GM23338 (cell line): ENCODE results near the gene MAP3K6. TPM values are rescaled to one million over a fixed set of nuclear protein-coding genes. Genes with fewer than 3 reads are reported as not detected.

ENCODE experiments used
- ATAC-seq: fragments of 200-7000 bp; cut with Tn5 transposase; 3 replicates; pipeline ENCODE4 v1.9.1; 2020
- DNase-seq: peaks from one replicate; pipeline ENCODE4 v3.0.0-alpha.2; 2015; ENCODE audit warnings: low spot score
- H2AFZ ChIP-seq: fragments of 200-600 bp; sonication (generic); 2 replicates; pipeline ENCODE4 v1.8.0; 2016; ENCODE audit warnings: antibody characterized with exemption, mild to moderate bottlenecking, moderate library complexity
- H3F3A ChIP-seq: fragments of 200-600 bp; sonication (generic); replicated peaks from 2 replicates; pipeline ENCODE4 v1.8.0; 2017; ENCODE audit warnings: antibody characterized with exemption, mixed run types, low read depth
- H3K27ac ChIP-seq: fragments of 200-600 bp; sonication (generic); 2 replicates; pipeline ENCODE4 v1.6.1; 2016; ENCODE audit warnings: low read depth
- H3K27me3 ChIP-seq: fragments of 200-600 bp; sonication (generic); 2 replicates; pipeline ENCODE4 v1.8.0; 2016; ENCODE audit warnings: mild to moderate bottlenecking, mixed run types, moderate library complexity; ENCODE audit not compliant: insufficient read depth
- H3K36me3 ChIP-seq: fragments of 200-600 bp; sonication (generic); 2 replicates; pipeline ENCODE4 v1.8.0; 2016; ENCODE audit warnings: mild to moderate bottlenecking; ENCODE audit not compliant: insufficient read depth
- H3K4me1 ChIP-seq: fragments of 200-600 bp; sonication (generic); 2 replicates; pipeline ENCODE4 v1.8.0; 2016; ENCODE audit warnings: mild to moderate bottlenecking, moderate library complexity; ENCODE audit not compliant: insufficient read depth
- H3K4me2 ChIP-seq: fragments of 200-600 bp; sonication (generic); 2 replicates; pipeline ENCODE4 v1.7.1; 2017; ENCODE audit warnings: mixed run types
- H3K4me3 ChIP-seq: fragments of 200-600 bp; sonication (generic); 2 replicates; pipeline ENCODE4 v1.6.1; 2016; ENCODE audit warnings: mixed run types
- H3K79me2 ChIP-seq: fragments of 200-600 bp; sonication (generic); replicated peaks from 2 replicates; pipeline ENCODE4 v1.8.0; 2017; ENCODE audit warnings: mild to moderate bottlenecking; ENCODE audit not compliant: insufficient read depth
- H3K9me2 ChIP-seq: fragments of 200-600 bp; sonication (generic); 2 replicates; pipeline ENCODE4 v1.8.0; 2017; ENCODE audit not compliant: insufficient read depth
- H4K20me1 ChIP-seq: fragments of 200-600 bp; sonication (generic); replicated peaks from 2 replicates; pipeline ENCODE4 v1.8.0; 2017; ENCODE audit warnings: mild to moderate bottlenecking; ENCODE audit not compliant: insufficient read depth
- H3K27ac Mint-ChIP-seq: 2 replicates; pipeline ENCODE4 v1.8.0; 2020; ENCODE audit warnings: inconsistent platforms, mild to moderate bottlenecking, moderate library complexity, mixed read lengths
- H3K27me3 Mint-ChIP-seq: 3 replicates; pipeline ENCODE4 v1.8.0; 2022; ENCODE audit warnings: low read depth, mild to moderate bottlenecking, moderate library complexity, mixed read lengths, inconsistent platforms; ENCODE audit not compliant: insufficient read depth, poor library complexity
- H3K36me3 Mint-ChIP-seq: 3 replicates; pipeline ENCODE4 v1.8.0; 2021; ENCODE audit warnings: low read depth, mild to moderate bottlenecking, inconsistent platforms, moderate library complexity, mixed read lengths
- H3K4me1 Mint-ChIP-seq: 3 replicates; pipeline ENCODE4 v1.8.0; 2020; ENCODE audit warnings: mild to moderate bottlenecking, inconsistent platforms, mixed read lengths
- H3K4me3 Mint-ChIP-seq: 3 replicates; pipeline ENCODE4 v1.8.0; 2021; ENCODE audit warnings: moderate library complexity, mild to moderate bottlenecking, inconsistent platforms, mixed read lengths
- H3K9me3 Mint-ChIP-seq: 3 replicates; pipeline ENCODE4 v1.8.0; 2020; ENCODE audit warnings: moderate library complexity, mild to moderate bottlenecking, inconsistent platforms, mixed read lengths
- CREB1 ChIP-seq: fragments of 250-450 bp; sonication (Bioruptor Pico); IDR thresholded peaks from 2 replicates; pipeline ENCODE4 v1.5.0; 2020; ENCODE audit warnings: low read depth, mild to moderate bottlenecking, moderate library complexity
- JUNB ChIP-seq: IDR thresholded peaks from one replicate; pipeline ENCODE4 v1.6.1; 2016; ENCODE audit warnings: antibody characterized with exemption; ENCODE audit not compliant: unreplicated experiment
- POLR2AphosphoS5 ChIP-seq: IDR thresholded peaks from 2 replicates; pipeline ENCODE4 v1.6.1; 2016; ENCODE audit warnings: antibody characterized with exemption, low read depth
- ZNF114 ChIP-seq: fragments of 250-450 bp; sonication (Bioruptor Pico); IDR thresholded peaks from 2 replicates; pipeline ENCODE4 v1.5.0; 2020; ENCODE audit warnings: mild to moderate bottlenecking, moderate library complexity
- ZNF331 ChIP-seq: fragments of 250-450 bp; sonication (Bioruptor Pico); IDR thresholded peaks from 2 replicates; pipeline ENCODE4 v1.5.0; 2020; ENCODE audit warnings: low read depth, mild to moderate bottlenecking, moderate library complexity
- polyA plus RNA-seq: library from polyadenylated mRNA; unstranded; fragments of >200 nt; fragmentation: Nextera tagmentation; extraction: Ambion mirVana; gene quantifications from 2 replicates; pipeline ENCODE4 v1.2.1, GENCODE V29; 2016
- total RNA-seq: library from RNA; depleted of rRNA; stranded (reverse); fragments of >200 nt; shearing (Covaris generic); gene quantifications from 2 replicates; pipeline ENCODE4 v1.2.3, GENCODE V29; 2014
- TF ChIP-seq, protein P1 (sequence below), 2 experiments: fragments of 200-600 bp in 1 of 2; sonication (generic) in 1 of 2; conservative IDR thresholded peaks; 2 replicates each; pipeline versions ENCODE4 v1.5.1 to v1.6.1; 2016 to 2017; ENCODE audit warnings: antibody characterized with exemption in 2 of 2, low read depth in 2 of 2, mild to moderate bottlenecking in 2 of 2, moderate library complexity in 1 of 2
- TF ChIP-seq, protein P2 (sequence below): fragments of 250-450 bp; sonication (Bioruptor Pico); IDR thresholded peaks from 2 replicates; pipeline ENCODE4 v1.5.0; 2020; ENCODE audit warnings: mild to moderate bottlenecking, moderate library complexity

The MAP3K6 gene
- total and polyA plus RNA-seq, 2 experiments from 2014 or later, result 8.2 to 10.6 TPM

DNA sequence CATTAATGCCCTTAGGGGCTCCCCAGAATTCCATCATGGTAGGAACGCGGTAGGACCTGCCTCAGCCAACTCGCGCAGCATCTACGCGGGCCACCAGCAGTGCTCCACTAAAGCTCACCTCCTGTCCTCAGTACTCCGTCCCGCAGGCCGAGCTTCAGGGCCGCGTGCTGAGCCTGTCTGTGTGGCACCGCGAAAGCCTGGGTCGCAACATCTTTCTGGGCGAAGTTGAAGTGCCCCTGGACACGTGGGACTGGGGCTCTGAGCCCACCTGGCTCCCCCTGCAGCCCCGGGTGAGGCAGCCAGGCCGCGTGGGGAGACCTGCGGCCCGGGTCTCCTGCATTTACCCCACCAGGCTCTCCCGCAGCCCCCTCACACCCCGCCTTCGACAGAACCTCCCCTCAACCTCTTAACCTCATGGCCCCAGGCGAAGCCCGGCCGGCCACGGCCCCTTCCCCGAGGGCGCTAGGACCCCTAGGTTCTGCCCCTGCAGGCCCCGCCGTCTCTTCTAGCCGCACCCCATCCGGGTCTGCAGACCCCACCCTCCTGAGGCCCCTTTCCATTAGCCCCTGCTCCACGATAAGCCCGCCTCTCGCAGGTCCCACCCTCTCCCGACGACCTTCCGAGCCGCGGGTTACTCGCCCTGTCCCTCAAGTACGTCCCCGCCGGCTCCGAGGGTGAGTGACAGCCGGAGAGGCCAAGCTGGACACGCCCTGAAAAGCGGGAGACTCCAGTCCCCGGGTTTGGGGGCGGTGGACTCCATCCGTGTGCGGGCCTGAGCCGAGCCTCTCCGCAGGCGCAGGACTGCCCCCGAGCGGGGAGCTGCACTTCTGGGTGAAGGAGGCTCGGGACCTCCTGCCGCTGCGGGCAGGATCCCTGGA is 15.9 kb downstream of the MAP3K6 start:
- Histone ChIP-seq H3K4me2 (peak overlapping the region; percentile 91), H3F3A (peaks cover 7% of the 10 kb centered on the region), H4K20me1 (no peaks in the 10 kb centered on the region; the same call in 1 of the 2 replicates), H3K36me3 (no peaks in the 10 kb centered on the region), H3K27ac (0 out of 2 replicates have a peak overlapping the region, but pooled peaks have one; percentile 53), H2AFZ (peak overlapping the region; percentile 89), H3K27me3 (peaks cover 8% of the 10 kb centered on the region; the same call in 1 of the 2 replicates), H3K9me2 (no peaks in the 10 kb centered on the region), H3K4me3 (peak overlapping the region; percentile 63), H3K4me1 (peaks cover 10% of the 10 kb centered on the region; the same call in 1 of the 2 replicates), H3K79me2 (peaks cover 7% of the 10 kb centered on the region)
- H3K9me3 Mint-ChIP-seq, result no peaks in the 10 kb centered on the region; the same call in 2 of the 3 replicates
- peak; percentile 63 for TF ChIP-seq CREB1
- TF ChIP-seq, protein P1, sequence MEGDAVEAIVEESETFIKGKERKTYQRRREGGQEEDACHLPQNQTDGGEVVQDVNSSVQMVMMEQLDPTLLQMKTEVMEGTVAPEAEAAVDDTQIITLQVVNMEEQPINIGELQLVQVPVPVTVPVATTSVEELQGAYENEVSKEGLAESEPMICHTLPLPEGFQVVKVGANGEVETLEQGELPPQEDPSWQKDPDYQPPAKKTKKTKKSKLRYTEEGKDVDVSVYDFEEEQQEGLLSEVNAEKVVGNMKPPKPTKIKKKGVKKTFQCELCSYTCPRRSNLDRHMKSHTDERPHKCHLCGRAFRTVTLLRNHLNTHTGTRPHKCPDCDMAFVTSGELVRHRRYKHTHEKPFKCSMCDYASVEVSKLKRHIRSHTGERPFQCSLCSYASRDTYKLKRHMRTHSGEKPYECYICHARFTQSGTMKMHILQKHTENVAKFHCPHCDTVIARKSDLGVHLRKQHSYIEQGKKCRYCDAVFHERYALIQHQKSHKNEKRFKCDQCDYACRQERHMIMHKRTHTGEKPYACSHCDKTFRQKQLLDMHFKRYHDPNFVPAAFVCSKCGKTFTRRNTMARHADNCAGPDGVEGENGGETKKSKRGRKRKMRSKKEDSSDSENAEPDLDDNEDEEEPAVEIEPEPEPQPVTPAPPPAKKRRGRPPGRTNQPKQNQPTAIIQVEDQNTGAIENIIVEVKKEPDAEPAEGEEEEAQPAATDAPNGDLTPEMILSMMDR (conservative IDR thresholded peaks at IDR 0.05; ENCODE audit: low read depth in 2 of 2), result peak in 1 of 2 experiments; percentile 51; a peak in 3 of 4 replicates
- no peak for TF ChIP-seq JUNB
- TF ChIP-seq ZNF114 (CRISPR knock-in tag), result no peak
- TF ChIP-seq POLR2AphosphoS5, result peak; percentile 71
- peak overlapping the region; percentile 78 for H3K4me3 Mint-ChIP-seq
- peak; percentile 99 for DNase-seq
- ATAC-seq, result peak; percentile 76
- peaks cover 20% of the 10 kb centered on the region for H3K27me3 Mint-ChIP-seq
- H3K36me3 Mint-ChIP-seq, result peaks cover 14% of the 10 kb centered on the region
- no peak overlapping the region for H3K27ac Mint-ChIP-seq
- peaks cover 16% of the 10 kb centered on the region for H3K4me1 Mint-ChIP-seq

DNA sequence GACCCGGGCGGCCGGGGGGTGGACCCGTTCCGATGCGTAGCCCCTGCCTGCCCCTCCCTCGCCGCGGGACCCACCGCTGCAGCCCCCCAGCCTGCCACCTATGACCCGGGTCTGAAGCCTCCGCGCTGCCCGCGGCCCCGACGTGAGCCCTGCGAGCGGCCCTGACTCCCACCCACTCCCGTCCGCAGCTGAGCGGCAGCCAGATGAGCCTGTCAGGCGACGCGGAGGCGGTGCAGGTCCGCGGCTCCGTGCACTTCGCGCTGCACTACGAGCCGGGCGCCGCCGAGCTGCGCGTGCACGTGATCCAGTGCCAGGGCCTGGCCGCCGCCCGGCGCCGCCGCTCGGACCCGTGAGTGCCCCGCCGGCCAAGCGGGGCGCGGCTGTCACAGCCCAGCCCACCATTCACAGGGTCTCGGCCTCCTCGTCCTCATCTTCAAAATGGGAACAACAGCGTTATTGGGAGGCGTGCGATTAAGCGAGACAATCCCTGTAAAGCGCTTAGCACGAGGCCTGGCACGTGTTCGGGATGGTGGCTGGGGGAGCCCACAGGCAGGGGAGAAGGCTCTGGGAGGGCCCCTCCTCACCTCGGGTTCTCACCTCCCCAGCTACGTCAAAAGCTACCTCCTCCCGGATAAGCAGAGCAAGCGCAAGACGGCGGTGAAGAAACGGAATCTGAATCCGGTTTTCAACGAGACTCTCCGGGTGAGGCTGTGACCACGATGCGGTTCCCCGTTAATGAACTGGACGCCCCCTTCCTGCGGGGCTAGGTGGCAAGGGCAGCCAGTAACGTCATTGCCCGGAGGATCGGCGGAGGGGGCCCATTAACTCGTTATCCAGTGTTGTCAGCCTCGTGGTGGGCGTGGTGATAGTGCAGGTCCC is 16.7 kb downstream of the MAP3K6 start:
- no peaks in the 10 kb centered on the region for H3K9me2 ChIP-seq
- peak overlapping the region; percentile 91 for H3K4me2 ChIP-seq
- H3K36me3 Mint-ChIP-seq, result peaks cover 9% of the 10 kb centered on the region
- H3K4me3 ChIP-seq, result peak overlapping the region; percentile 63
- H4K20me1 ChIP-seq, result no peaks in the 10 kb centered on the region; the same call in 1 of the 2 replicates
- H3K4me3 Mint-ChIP-seq, result peak overlapping the region; percentile 78
- DNase-seq (peak; percentile 91), ATAC-seq (peak; percentile 66)
- peaks cover 7% of the 10 kb centered on the region for H3F3A ChIP-seq
- peaks cover 24% of the 10 kb centered on the region for H3K27me3 Mint-ChIP-seq
- no peaks in the 10 kb centered on the region; the same call in 2 of the 3 replicates for H3K9me3 Mint-ChIP-seq
- H3K27ac ChIP-seq, result no peak overlapping the region
- peaks cover 16% of the 10 kb centered on the region for H3K4me1 Mint-ChIP-seq
- no peaks in the 10 kb centered on the region for H3K36me3 ChIP-seq
- peaks cover 10% of the 10 kb centered on the region; the same call in 1 of the 2 replicates for H3K4me1 ChIP-seq
- H3K79me2 ChIP-seq, result peaks cover 7% of the 10 kb centered on the region
- H3K27ac Mint-ChIP-seq, result no peak overlapping the region
- peaks cover 8% of the 10 kb centered on the region; the same call in 1 of the 2 replicates for H3K27me3 ChIP-seq
- peak; percentile 47; the same call in 1 of the 2 replicates for TF ChIP-seq POLR2AphosphoS5
- TF ChIP-seq, protein P2, sequence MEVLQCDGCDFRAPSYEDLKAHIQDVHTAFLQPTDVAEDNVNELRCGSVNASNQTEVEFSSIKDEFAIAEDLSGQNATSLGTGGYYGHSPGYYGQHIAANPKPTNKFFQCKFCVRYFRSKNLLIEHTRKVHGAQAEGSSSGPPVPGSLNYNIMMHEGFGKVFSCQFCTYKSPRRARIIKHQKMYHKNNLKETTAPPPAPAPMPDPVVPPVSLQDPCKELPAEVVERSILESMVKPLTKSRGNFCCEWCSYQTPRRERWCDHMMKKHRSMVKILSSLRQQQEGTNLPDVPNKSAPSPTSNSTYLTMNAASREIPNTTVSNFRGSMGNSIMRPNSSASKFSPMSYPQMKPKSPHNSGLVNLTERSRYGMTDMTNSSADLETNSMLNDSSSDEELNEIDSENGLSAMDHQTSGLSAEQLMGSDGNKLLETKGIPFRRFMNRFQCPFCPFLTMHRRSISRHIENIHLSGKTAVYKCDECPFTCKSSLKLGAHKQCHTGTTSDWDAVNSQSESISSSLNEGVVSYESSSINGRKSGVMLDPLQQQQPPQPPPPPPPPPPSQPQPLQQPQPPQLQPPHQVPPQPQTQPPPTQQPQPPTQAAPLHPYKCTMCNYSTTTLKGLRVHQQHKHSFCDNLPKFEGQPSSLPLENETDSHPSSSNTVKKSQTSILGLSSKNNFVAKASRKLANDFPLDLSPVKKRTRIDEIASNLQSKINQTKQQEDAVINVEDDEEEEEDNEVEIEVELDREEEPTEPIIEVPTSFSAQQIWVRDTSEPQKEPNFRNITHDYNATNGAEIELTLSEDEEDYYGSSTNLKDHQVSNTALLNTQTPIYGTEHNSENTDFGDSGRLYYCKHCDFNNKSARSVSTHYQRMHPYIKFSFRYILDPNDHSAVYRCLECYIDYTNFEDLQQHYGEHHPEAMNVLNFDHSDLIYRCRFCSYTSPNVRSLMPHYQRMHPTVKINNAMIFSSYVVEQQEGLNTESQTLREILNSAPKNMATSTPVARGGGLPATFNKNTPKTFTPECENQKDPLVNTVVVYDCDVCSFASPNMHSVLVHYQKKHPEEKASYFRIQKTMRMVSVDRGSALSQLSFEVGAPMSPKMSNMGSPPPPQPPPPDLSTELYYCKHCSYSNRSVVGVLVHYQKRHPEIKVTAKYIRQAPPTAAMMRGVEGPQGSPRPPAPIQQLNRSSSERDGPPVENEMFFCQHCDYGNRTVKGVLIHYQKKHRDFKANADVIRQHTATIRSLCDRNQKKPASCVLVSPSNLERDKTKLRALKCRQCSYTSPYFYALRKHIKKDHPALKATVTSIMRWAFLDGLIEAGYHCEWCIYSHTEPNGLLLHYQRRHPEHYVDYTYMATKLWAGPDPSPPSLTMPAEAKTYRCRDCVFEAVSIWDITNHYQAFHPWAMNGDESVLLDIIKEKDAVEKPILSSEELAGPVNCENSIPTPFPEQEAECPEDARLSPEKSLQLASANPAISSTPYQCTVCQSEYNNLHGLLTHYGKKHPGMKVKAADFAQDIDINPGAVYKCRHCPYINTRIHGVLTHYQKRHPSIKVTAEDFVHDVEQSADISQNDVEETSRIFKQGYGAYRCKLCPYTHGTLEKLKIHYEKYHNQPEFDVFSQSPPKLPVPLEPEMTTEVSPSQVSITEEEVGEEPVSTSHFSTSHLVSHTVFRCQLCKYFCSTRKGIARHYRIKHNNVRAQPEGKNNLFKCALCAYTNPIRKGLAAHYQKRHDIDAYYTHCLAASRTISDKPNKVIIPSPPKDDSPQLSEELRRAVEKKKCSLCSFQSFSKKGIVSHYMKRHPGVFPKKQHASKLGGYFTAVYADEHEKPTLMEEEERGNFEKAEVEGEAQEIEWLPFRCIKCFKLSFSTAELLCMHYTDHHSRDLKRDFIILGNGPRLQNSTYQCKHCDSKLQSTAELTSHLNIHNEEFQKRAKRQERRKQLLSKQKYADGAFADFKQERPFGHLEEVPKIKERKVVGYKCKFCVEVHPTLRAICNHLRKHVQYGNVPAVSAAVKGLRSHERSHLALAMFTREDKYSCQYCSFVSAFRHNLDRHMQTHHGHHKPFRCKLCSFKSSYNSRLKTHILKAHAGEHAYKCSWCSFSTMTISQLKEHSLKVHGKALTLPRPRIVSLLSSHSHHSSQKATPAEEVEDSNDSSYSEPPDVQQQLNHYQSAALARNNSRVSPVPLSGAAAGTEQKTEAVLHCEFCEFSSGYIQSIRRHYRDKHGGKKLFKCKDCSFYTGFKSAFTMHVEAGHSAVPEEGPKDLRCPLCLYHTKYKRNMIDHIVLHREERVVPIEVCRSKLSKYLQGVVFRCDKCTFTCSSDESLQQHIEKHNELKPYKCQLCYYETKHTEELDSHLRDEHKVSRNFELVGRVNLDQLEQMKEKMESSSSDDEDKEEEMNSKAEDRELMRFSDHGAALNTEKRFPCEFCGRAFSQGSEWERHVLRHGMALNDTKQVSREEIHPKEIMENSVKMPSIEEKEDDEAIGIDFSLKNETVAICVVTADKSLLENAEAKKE, result no peak
- no peak for TF ChIP-seq ZNF331 (CRISPR knock-in tag)
- peak overlapping the region; percentile 85; the same call in 1 of the 2 replicates for H2AFZ ChIP-seq
